GM21717 (cell line): ENCODE data around the gene KLHL29.

Experiments
- ATAC-seq: cut with Tn5 transposase; IDR thresholded peaks from one replicate; pipeline ENCODE4 v1.9.1; 2021; ENCODE audit warnings: mild to moderate bottlenecking, moderate library complexity; ENCODE audit not compliant: unreplicated experiment

KLHL29 gene

DNA sequence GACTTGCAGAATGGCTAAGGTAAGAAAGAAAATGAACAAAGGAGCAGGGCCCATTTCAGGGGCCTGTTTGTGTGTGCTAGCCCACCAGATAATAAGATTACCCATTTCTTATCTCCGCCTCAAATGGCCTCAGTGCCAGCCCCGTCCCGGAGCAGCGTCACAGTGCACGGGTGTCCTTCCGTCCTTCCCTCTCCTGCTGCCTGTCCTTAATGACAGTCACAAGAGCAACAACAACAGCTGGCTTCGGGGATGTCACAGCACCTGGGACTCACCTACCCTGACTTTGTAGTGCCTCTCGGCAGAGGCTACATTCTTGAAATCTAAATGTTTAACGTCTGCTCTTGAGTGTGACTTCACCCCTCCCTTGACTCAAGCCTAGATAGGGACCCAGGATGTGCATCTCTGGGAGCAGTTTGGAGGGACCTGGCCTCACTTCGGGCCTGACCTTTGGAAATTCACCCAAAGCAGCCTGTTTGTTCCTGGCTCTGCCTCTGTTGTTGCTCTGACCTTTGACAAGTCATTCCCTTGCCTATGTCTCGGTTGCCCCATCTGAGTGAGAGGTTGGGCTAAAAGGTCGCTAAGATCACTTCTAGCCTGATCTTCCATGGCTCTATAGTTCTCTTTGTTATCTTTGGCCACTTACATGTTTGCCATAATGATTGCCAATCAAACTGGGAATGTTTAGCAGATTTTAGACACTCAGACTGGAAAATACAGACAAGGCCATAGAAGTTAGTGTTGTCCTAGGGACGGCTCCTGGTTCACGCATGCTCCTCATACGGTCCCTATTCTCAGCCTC is 122.5 kb downstream of the KLHL29 start:
- no peak for ATAC-seq

DNA sequence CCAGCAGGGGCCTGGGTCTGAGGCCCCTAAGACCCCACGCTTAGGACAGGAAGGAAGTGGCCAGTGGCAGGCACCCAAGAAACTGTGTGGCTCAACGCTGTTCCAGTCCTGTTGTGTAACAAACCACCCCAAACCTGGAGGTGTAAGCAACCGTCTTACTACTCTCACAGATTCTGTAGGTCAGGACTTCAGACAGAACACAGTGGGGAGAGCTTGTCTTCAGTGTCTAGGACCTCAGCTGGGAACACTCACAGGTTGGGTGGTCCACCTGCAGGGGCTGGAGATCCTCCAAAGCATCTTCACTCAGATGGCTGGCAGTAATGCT is 123.0 kb downstream of the KLHL29 start:
- ATAC-seq, result no peak

DNA sequence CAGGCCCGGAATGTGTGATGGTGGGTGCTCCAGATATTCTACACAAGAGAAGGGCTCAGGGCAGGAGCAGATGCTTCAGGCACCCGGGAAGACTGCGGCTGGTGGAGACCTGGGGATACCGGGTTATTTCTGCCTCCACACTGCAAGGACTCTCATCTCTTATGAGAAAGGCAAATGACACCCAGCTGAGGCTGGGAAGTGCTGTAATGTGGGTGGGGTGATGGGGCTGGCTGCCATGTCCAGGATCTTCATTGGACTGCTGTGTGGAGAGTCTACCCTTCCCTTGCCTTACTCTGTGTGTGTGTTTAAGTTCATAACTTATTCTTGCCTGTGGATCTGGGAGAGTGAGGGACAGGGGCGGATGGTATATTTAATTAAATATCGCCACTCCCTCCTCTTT is 124.1 kb downstream of the KLHL29 start:
- ATAC-seq, result no peak

- ATAC-seq, result no peak
These were observed 124.8 kb downstream of the KLHL29 start for GRCh38 chr2:23509596-23510292.

GRCh38 chr2:23510471-23510870 is 125.5 kb downstream of the KLHL29 start:
- no peak for ATAC-seq

- ATAC-seq, result no peak
These were observed 127.8 kb downstream of the KLHL29 start for GRCh38 chr2:23512778-23513177.

DNA sequence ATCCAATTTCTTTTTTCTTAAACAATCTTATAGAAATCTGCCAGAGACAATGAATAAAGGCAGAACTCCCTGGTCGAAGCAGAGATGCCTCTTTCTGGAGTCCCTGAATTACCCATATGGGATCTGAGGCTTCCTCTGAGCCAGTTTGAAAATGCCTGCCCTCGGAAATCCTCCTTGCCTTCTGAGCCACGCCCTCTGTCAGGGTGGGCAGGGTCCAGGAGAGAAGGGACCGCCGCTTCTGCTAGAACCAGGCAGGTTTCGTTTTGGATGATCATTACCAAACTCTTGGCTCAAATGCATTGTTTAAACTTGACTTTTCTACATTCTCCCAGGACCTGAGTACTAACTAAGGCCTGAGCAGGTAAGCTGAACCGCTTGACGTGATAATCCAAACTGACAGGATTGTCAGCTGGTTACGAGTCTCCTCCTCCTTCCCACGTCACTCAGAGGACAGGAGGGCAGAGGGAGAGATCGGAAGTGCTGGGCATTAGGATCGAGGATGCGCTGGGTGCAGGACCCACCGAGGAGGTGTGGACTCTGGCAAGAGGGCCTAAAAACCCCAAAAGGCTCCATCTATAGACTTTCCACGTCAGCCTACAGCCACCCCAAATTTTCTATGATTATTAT is 128.4 kb downstream of the KLHL29 start:
- no peak for ATAC-seq

GRCh38 chr2:23513872-23514793 is 129.2 kb downstream of the KLHL29 start:
- ATAC-seq, result no peak

- ATAC-seq, result no peak
These were observed 131.7 kb downstream of the KLHL29 start for GRCh38 chr2:23516520-23517256.

GRCh38 chr2:23518481-23519333 is 133.7 kb downstream of the KLHL29 start:
- no peak for ATAC-seq

DNA sequence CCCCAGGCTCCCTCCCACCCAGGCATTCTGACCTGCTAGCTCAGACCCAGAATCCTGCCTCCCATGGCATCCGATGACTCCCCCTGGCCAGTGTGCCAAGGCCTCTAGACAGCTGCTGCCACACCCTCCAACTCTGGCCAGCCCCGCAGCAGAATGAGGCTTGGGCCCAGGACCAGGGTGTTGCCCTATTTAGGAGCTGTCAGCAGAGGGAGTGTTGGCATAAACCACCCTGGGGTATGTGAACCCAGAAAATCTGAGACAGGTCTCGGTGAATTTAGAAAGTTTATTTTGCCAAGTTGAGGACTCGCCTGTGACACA is 134.3 kb downstream of the KLHL29 start:
- no peak for ATAC-seq

DNA sequence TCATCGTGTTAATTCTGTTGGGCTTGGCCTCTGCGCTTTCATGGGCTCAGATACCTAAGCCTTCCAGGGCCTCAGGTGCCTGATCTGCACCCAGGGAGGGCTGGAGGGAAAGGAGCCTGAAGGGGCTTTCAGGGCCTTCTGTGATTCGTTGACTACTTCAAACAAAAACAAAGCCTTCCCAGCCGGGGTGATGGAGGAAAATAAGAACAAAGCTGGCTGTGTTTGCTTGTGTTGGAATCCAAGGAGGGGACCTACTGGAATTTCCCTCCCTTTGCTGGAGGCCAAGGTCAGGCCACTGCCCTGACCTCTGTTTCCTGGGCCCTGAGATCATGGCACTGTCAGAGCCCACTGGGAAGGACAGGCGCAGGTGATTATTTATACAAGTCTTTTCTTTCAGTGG is 135.3 kb downstream of the KLHL29 start:
- no peak for ATAC-seq

- ATAC-seq, result no peak
These were observed 136.1 kb downstream of the KLHL29 start for GRCh38 chr2:23521060-23521459.

- no peak for ATAC-seq
These were observed 137.9 kb downstream of the KLHL29 start for GRCh38 chr2:23522726-23523372.

- ATAC-seq, result no peak
These were observed 138.6 kb downstream of the KLHL29 start for GRCh38 chr2:23523373-23524260.

DNA sequence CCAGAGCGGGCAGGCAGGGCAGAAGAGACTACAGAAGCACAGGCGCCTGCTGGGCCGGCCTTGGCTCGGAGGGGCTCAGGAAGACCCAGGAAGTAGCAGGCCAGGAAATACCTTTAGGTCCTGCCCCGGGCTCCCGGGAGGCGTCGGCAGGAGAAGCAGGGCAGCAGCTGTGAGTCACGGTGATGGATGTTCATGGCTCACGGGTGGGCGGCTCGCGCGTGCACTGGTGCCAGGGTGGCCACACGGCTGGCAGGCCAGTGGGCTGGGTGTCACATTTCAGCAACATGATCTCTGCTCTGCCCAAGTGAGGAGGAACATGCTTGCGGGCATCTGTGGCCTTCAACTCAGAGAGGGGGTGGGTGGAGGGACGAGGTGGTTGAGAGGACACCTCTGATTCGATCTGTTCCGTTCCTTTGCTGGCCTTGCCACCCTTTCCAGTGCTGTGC is 139.3 kb downstream of the KLHL29 start:
- no peak for ATAC-seq

DNA sequence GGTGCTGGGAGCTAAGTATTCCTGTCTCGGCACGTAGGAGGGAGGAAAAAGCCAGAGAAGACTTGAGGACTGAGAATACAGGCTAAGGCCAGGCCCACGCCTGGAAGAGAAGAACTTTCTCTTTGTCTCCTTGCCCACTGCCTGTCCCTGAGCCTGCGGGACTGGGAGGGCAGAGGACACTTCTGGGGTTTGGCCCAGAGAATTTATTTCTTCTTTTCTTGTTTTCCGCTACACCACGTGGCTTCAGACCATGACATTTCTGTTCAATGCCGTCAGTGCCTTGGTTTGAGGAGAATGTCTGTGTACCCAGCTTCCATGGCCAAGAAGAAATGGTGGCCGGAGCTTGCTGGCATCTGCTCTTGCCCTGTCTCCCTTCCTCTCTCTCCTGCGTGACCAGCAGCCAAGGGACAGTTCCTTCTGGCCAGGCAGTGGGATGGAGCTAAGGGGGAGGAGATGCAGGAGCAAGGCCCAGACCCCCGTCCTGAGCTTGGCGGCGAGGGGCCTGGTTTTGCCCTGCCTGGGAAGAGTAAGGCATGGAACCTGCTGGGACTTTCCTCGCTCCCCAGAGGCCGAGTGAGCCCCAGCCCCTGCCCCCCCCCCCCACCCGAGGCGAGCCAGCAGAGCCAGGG is 140.3 kb downstream of the KLHL29 start:
- ATAC-seq, result no peak

- ATAC-seq, result no peak
These were observed 141.1 kb downstream of the KLHL29 start for GRCh38 chr2:23526114-23526513.
